ENCODE results near the gene CCNI.
A peak's percentile ranks its signal among the peaks of the same experiment; 100 is the strongest.
"Not testable (repeated sequence)": the region's sequence is repeated elsewhere in the genome, so short reads cannot be mapped to it uniquely, and the experiment has no call there.

CCNI gene

GRCh38 chr4:77075869-77076799 lies at the start of gene CCNI:
TSS of gene CCNI (minus strand) at chr4:77075989. CDS start at chr4:77066362, 9,627 bp downstream.
- DNase-seq (ENCODE audit: low read depth in 4 of 4, low spot score in 1 of 4) = peak; percentile 84 to 91 (median 88)

GRCh38 chr4:77124576-77124975 lies 48.8 kb upstream of the CCNI start:
- no peak for DNase-seq (ENCODE audit: low read depth in 4 of 4, low spot score in 1 of 4)

- DNase-seq (ENCODE audit: low read depth in 4 of 4, low spot score in 1 of 4) = no peak
Observed at GRCh38 chr4:77123411-77123810, 47.6 kb upstream of the CCNI start.

- DNase-seq (ENCODE audit: low read depth in 4 of 4, low spot score in 1 of 4) = no peak
Observed at GRCh38 chr4:77122656-77123055, 46.9 kb upstream of the CCNI start.

- DNase-seq (ENCODE audit: low read depth in 4 of 4, low spot score in 1 of 4) = no peak
Observed at GRCh38 chr4:77121736-77122240, 46.0 kb upstream of the CCNI start.

GRCh38 chr4:77120886-77121508 lies 45.2 kb upstream of the CCNI start:
- no peak for DNase-seq (ENCODE audit: low read depth in 4 of 4, low spot score in 1 of 4)

GRCh38 chr4:77117721-77118120 lies 41.9 kb upstream of the CCNI start:
- no peak for DNase-seq (ENCODE audit: low read depth in 4 of 4, low spot score in 1 of 4)

- DNase-seq (ENCODE audit: low read depth in 4 of 4, low spot score in 1 of 4) = no peak
Observed at GRCh38 chr4:77113069-77113468, 37.3 kb upstream of the CCNI start.

- DNase-seq (ENCODE audit: low read depth in 4 of 4, low spot score in 1 of 4) = no peak
Observed at GRCh38 chr4:77110730-77111129, 34.9 kb upstream of the CCNI start.

- no peak for DNase-seq (ENCODE audit: low read depth in 4 of 4, low spot score in 1 of 4)
Observed at GRCh38 chr4:77104791-77105540, 29.2 kb upstream of the CCNI start.

- no peak for DNase-seq (ENCODE audit: low read depth in 4 of 4, low spot score in 1 of 4)
Observed at GRCh38 chr4:77104388-77104787, 28.6 kb upstream of the CCNI start.

GRCh38 chr4:77100234-77100633 lies 24.4 kb upstream of the CCNI start:
- DNase-seq (ENCODE audit: low read depth in 4 of 4, low spot score in 1 of 4) = no peak

GRCh38 chr4:77097611-77098010 lies 21.8 kb upstream of the CCNI start:
- DNase-seq (ENCODE audit: low read depth in 4 of 4, low spot score in 1 of 4) = no peak

- peak; percentile 45 to 64 (median 50) for DNase-seq (ENCODE audit: low read depth in 4 of 4, low spot score in 1 of 4)
Observed at GRCh38 chr4:77095101-77095821, 19.5 kb upstream of the CCNI start.

GRCh38 chr4:77094496-77094895 lies 18.7 kb upstream of the CCNI start:
- no peak for DNase-seq (ENCODE audit: low read depth in 4 of 4, low spot score in 1 of 4)

GRCh38 chr4:77093401-77093800 lies 17.6 kb upstream of the CCNI start:
- no peak for DNase-seq (ENCODE audit: low read depth in 4 of 4, low spot score in 1 of 4)

- DNase-seq (ENCODE audit: low read depth in 4 of 4, low spot score in 1 of 4) = no peak
Observed at GRCh38 chr4:77092975-77093374, 17.2 kb upstream of the CCNI start.

- DNase-seq (ENCODE audit: low read depth in 4 of 4, low spot score in 1 of 4) = no peak
Observed at GRCh38 chr4:77089866-77090265, 14.1 kb upstream of the CCNI start.

- not testable (repeated sequence) for DNase-seq (ENCODE audit: low read depth in 4 of 4, low spot score in 1 of 4)
Observed at GRCh38 chr4:77087027-77087426, 11.2 kb upstream of the CCNI start.

GRCh38 chr4:77084019-77084639 lies 8.3 kb upstream of the CCNI start:
- DNase-seq (ENCODE audit: low read depth in 4 of 4, low spot score in 1 of 4) = no peak
